Neuron (in vitro differentiated cells): ENCODE results near the gene ADPRM.
"Not testable (repeated sequence)": the region's sequence is repeated elsewhere in the genome, so short reads cannot be mapped to it uniquely, and the experiment has no call there.

Experiments used
- H2AFZ ChIP-seq: one replicate; pipeline ENCODE4 v1.6.1; 2013; ENCODE audit warnings: low read depth, mild to moderate bottlenecking, inconsistent platforms, low read length, moderate library complexity
- H3K27me3 ChIP-seq: one replicate; pipeline ENCODE4 v1.6.1; 2013; ENCODE audit warnings: low read length; ENCODE audit not compliant: insufficient read depth
- H3K36me3 ChIP-seq: one replicate; pipeline ENCODE4 v1.6.1; 2013; ENCODE audit warnings: low read length; ENCODE audit not compliant: insufficient read depth
- H3K4me1 ChIP-seq: one replicate; pipeline ENCODE4 v1.6.1; 2013; ENCODE audit warnings: low read length; ENCODE audit not compliant: insufficient read depth
- H3K4me3 ChIP-seq: 2 replicates; pipeline ENCODE4 v1.5.1; 2013; ENCODE audit warnings: mild to moderate bottlenecking, low read length, moderate library complexity
- H3K9me3 ChIP-seq: one replicate; pipeline ENCODE4 v1.6.1; 2013; ENCODE audit warnings: low read length

The ADPRM gene

GRCh38 chr17:10718547-10718946 is 21.2 kb downstream of the ADPRM start:
- H3K36me3 ChIP-seq: no peaks in the 10 kb centered on the region
- no peaks in the 10 kb centered on the region for H3K27me3 ChIP-seq
- no peak overlapping the region for H3K4me3 ChIP-seq
- H3K9me3 ChIP-seq: no peaks in the 10 kb centered on the region
- no peaks in the 10 kb centered on the region for H3K4me1 ChIP-seq
- no peak overlapping the region for H2AFZ ChIP-seq

- Histone ChIP-seq H3K27me3 (peaks cover 2% of the 10 kb centered on the region), H2AFZ (no peak overlapping the region), H3K9me3 (no peaks in the 10 kb centered on the region), H3K36me3 (no peaks in the 10 kb centered on the region), H3K4me1 (no peaks in the 10 kb centered on the region), H3K4me3 (no peak overlapping the region)
Observed at GRCh38 chr17:10724546-10725195, 27.3 kb downstream of the ADPRM start.

GRCh38 chr17:10725262-10725661 is 27.9 kb downstream of the ADPRM start:
- Histone ChIP-seq H2AFZ (no peak overlapping the region), H3K4me1 (no peaks in the 10 kb centered on the region), H3K27me3 (peaks cover 2% of the 10 kb centered on the region), H3K4me3 (no peak overlapping the region), H3K9me3 (no peaks in the 10 kb centered on the region), H3K36me3 (no peaks in the 10 kb centered on the region)

GRCh38 chr17:10726196-10726595 is 28.8 kb downstream of the ADPRM start:
- Histone ChIP-seq H2AFZ (no peak overlapping the region), H3K9me3 (no peaks in the 10 kb centered on the region), H3K27me3 (peaks cover 2% of the 10 kb centered on the region), H3K4me1 (no peaks in the 10 kb centered on the region), H3K36me3 (no peaks in the 10 kb centered on the region), H3K4me3 (no peak overlapping the region)

- Histone ChIP-seq H2AFZ (no peak overlapping the region), H3K36me3 (no peaks in the 10 kb centered on the region), H3K4me1 (no peaks in the 10 kb centered on the region), H3K27me3 (peaks cover 2% of the 10 kb centered on the region), H3K9me3 (no peaks in the 10 kb centered on the region), H3K4me3 (no peak overlapping the region)
Observed at GRCh38 chr17:10727192-10727591, 29.8 kb downstream of the ADPRM start.

- Histone ChIP-seq H3K4me3 (no peak overlapping the region), H3K27me3 (peaks cover 2% of the 10 kb centered on the region), H3K4me1 (no peaks in the 10 kb centered on the region), H3K36me3 (no peaks in the 10 kb centered on the region), H2AFZ (no peak overlapping the region), H3K9me3 (no peaks in the 10 kb centered on the region)
Observed at GRCh38 chr17:10728331-10728892, 31.0 kb downstream of the ADPRM start.

GRCh38 chr17:10729334-10730193 is 32.2 kb downstream of the ADPRM start, which contains the start of gene TMEM220:
TSS of gene TMEM220 (minus strand) at chr17:10730023. CDS start at chr17:10729851, 172 bp downstream.
- Histone ChIP-seq H3K36me3 (no peaks in the 10 kb centered on the region), H3K4me1 (no peaks in the 10 kb centered on the region), H3K4me3 (no peak within 1 kb of the TSS), H3K27me3 (peaks cover 2% of the 10 kb centered on the region), H3K9me3 (no peaks in the 10 kb centered on the region), H2AFZ (no peak within 1 kb of the TSS)

GRCh38 chr17:10730247-10730646 is 32.9 kb downstream of the ADPRM start:
- H3K27me3 ChIP-seq, H2AFZ ChIP-seq, H3K4me1 ChIP-seq, H3K36me3 ChIP-seq, H3K4me3 ChIP-seq, H3K9me3 ChIP-seq: not testable (repeated sequence)

GRCh38 chr17:10731408-10731879 is 34.0 kb downstream of the ADPRM start:
- Histone ChIP-seq H3K9me3 (no peaks in the 10 kb centered on the region), H3K4me1 (no peaks in the 10 kb centered on the region), H3K36me3 (no peaks in the 10 kb centered on the region), H2AFZ (no peak overlapping the region), H3K27me3 (peaks cover 2% of the 10 kb centered on the region), H3K4me3 (no peak overlapping the region)

- not testable (repeated sequence) for H2AFZ ChIP-seq, H3K9me3 ChIP-seq, H3K27me3 ChIP-seq, H3K4me3 ChIP-seq, H3K36me3 ChIP-seq, H3K4me1 ChIP-seq
Observed at GRCh38 chr17:10732121-10732520, 34.7 kb downstream of the ADPRM start.

- no peaks in the 10 kb centered on the region for H3K36me3 ChIP-seq
- no peak overlapping the region for H2AFZ ChIP-seq
- no peaks in the 10 kb centered on the region for H3K9me3 ChIP-seq
- H3K4me3 ChIP-seq: no peak overlapping the region
- H3K27me3 ChIP-seq: peaks cover under 1% of the 10 kb centered on the region
- no peaks in the 10 kb centered on the region for H3K4me1 ChIP-seq
Observed at GRCh38 chr17:10733666-10734065, 36.3 kb downstream of the ADPRM start.

GRCh38 chr17:10735251-10735650 is 37.9 kb downstream of the ADPRM start:
- peaks cover 7% of the 10 kb centered on the region for H3K27me3 ChIP-seq
- H3K4me1 ChIP-seq: no peaks in the 10 kb centered on the region
- no peak overlapping the region for H3K4me3 ChIP-seq
- H2AFZ ChIP-seq: no peak overlapping the region
- H3K9me3 ChIP-seq: no peaks in the 10 kb centered on the region
- H3K36me3 ChIP-seq: no peaks in the 10 kb centered on the region

GRCh38 chr17:10735821-10736220 is 38.4 kb downstream of the ADPRM start:
- Histone ChIP-seq H3K4me3 (no peak overlapping the region), H3K9me3 (no peaks in the 10 kb centered on the region), H3K4me1 (no peaks in the 10 kb centered on the region), H2AFZ (no peak overlapping the region), H3K36me3 (no peaks in the 10 kb centered on the region), H3K27me3 (peaks cover 7% of the 10 kb centered on the region)
